ENCODE measurements around the gene MZB1. TPM values are rescaled to one million over a fixed set of nuclear protein-coding genes. Genes with fewer than 3 reads are reported as not detected.

The MZB1 gene
- total and polyA plus RNA-seq, 2 of the 8 experiments (the other 6 are each of a cell fraction or from before 2014, with no cell fraction given), result 0.39 to 0.47 TPM

DNA sequence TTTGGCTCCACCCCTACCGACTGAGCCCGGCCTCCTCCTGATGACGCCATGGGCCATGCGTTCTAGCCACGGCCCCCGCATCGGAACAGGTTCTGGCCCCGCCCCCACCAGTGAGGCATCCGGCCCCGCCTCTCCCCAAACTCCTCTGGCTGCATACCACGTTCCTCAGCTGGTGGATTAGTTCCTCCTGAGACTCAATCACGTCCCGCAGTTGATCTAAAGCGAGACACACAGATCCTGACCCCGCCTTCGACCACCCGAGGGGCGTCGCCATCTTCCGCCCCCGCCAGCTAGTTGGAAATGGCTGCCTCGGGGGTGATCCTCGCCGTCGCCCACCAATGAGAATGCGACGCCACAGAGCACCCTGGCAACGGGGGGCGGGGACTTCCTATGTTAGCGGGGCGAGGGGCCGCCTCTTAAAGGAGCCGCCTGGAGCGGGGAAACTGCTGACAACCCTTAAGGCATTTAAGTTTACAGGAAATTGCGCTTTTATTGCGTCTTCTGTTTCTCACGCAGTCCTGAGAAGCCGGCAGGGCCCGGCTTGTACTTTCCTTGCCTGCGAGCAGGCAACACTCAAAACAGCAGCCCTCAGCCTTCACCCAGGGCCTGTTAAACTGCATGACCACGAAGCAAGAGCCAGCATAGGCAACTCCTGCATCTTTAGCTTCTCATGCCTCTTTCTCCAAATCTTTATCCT, 14.2 kb upstream of the MZB1 start, which contains the start of gene SPATA24 (continued):
- peak; percentile 86 for TF ChIP-seq ASH2L (IDR thresholded peaks at IDR 0.05; ENCODE audit: low read length)
- TF ChIP-seq EP300 (IDR thresholded peaks at IDR 0.05; ENCODE audit: borderline replicate concordance in 1 of 2, low read depth in 2 of 2, low read length in 2 of 2), result no peak
- TF ChIP-seq, protein P1, sequence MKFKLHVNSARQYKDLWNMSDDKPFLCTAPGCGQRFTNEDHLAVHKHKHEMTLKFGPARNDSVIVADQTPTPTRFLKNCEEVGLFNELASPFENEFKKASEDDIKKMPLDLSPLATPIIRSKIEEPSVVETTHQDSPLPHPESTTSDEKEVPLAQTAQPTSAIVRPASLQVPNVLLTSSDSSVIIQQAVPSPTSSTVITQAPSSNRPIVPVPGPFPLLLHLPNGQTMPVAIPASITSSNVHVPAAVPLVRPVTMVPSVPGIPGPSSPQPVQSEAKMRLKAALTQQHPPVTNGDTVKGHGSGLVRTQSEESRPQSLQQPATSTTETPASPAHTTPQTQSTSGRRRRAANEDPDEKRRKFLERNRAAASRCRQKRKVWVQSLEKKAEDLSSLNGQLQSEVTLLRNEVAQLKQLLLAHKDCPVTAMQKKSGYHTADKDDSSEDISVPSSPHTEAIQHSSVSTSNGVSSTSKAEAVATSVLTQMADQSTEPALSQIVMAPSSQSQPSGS (IDR thresholded peaks at IDR 0.05; ENCODE audit: low read length), result peak; percentile 76
- no peak for TF ChIP-seq BCL11A (IDR thresholded peaks at IDR 0.05; ENCODE audit: low read depth in 2 of 2, low read length in 2 of 2)
- no peak for TF ChIP-seq CTBP2 (IDR thresholded peaks at IDR 0.05; ENCODE audit: borderline replicate concordance, insufficient read depth, insufficient read length, low read length)
- no peak for TF ChIP-seq CHD1 (IDR thresholded peaks at IDR 0.05; ENCODE audit: low read depth, low read length)
- TF ChIP-seq KDM4A (IDR thresholded peaks at IDR 0.05; ENCODE audit: low read depth, low read length, severe bottlenecking), result peak; percentile 72
- no peak for TF ChIP-seq SIRT6 (IDR thresholded peaks at IDR 0.05; ENCODE audit: low read length)
- no peak for TF ChIP-seq NANOG (IDR thresholded peaks at IDR 0.05; ENCODE audit: insufficient read depth, low read depth, low read length, poor library complexity, severe bottlenecking)
- TF ChIP-seq SUZ12 (IDR thresholded peaks at IDR 0.05; ENCODE audit: low read length), result no peak
- peak; percentile 78 for TF ChIP-seq PHF8 (conservative IDR thresholded peaks at IDR 0.05; ENCODE audit: low read depth, low read length)
- peak; percentile 80 for TF ChIP-seq TAF1 (IDR thresholded peaks at IDR 0.05; ENCODE audit: low read depth, low read length)
- peak; percentile 42 for TF ChIP-seq TAF7 (optimal IDR thresholded peaks at IDR 0.05; ENCODE audit: borderline replicate concordance, low read depth, low read length)
- no peak for TF ChIP-seq BACH1 (IDR thresholded peaks at IDR 0.05; ENCODE audit: low read length)
- TF ChIP-seq JUND (IDR thresholded peaks at IDR 0.05; ENCODE audit: low read length), result peak; percentile 22; the same call in 1 of the 2 replicates
- TF ChIP-seq, protein P2, sequence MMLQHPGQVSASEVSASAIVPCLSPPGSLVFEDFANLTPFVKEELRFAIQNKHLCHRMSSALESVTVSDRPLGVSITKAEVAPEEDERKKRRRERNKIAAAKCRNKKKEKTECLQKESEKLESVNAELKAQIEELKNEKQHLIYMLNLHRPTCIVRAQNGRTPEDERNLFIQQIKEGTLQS (IDR thresholded peaks at IDR 0.05; ENCODE audit: insufficient read depth, low read depth, low read length), result no peak
- no peak for TF ChIP-seq RXRA (IDR thresholded peaks at IDR 0.05; ENCODE audit: insufficient read depth, low read depth, low read length)
- no peak for TF ChIP-seq POU5F1 (IDR thresholded peaks at IDR 0.05; ENCODE audit: low read depth, low read length)
- no peak for TF ChIP-seq JUN (IDR thresholded peaks at IDR 0.05; ENCODE audit: low read depth, low read length)
